ENCODE results near the gene CD3D.

The CD3D gene

DNA sequence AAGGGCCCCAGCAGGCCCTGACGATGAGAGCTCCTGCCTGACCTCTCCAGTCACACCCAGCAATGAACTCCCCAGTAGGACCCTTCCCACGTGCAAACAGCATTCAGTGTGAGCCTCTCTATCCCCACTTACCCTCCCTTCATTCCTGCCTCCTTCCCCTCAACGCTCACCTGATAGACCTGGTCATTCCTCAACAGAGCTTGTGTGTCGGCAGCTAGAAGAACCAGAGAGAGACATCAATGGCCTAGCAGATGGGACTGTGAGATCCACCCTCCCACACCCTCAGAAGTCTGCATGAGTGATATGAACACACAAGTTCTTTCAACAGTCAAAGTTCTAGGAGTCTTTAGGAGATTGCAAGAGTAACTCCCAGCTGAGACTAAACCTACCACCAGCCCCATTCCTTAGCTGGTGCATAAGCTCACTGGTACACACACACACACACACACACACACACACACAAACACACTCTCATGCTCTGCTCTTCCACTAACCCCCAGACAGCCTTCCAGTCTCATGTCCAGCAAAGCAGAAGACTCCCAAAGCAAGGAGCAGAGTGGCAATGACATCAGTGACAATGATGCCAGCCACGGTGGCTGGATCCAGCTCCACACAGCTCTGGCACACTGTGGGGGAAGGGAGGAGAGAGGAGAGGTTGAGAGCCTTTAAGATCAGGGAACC is 3.1 kb downstream of the CD3D start:
- no peaks in the 10 kb centered on the region for H3K9me2 ChIP-seq (replicated peaks; ENCODE audit: low read depth, low read length)
- TF ChIP-seq EZH2phosphoT487 (IDR thresholded peaks at IDR 0.05; ENCODE audit: borderline replicate concordance), result no peak
- TF ChIP-seq, protein P1, sequence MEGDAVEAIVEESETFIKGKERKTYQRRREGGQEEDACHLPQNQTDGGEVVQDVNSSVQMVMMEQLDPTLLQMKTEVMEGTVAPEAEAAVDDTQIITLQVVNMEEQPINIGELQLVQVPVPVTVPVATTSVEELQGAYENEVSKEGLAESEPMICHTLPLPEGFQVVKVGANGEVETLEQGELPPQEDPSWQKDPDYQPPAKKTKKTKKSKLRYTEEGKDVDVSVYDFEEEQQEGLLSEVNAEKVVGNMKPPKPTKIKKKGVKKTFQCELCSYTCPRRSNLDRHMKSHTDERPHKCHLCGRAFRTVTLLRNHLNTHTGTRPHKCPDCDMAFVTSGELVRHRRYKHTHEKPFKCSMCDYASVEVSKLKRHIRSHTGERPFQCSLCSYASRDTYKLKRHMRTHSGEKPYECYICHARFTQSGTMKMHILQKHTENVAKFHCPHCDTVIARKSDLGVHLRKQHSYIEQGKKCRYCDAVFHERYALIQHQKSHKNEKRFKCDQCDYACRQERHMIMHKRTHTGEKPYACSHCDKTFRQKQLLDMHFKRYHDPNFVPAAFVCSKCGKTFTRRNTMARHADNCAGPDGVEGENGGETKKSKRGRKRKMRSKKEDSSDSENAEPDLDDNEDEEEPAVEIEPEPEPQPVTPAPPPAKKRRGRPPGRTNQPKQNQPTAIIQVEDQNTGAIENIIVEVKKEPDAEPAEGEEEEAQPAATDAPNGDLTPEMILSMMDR (conservative IDR thresholded peaks at IDR 0.05; ENCODE audit: low read length), result no peak

DNA sequence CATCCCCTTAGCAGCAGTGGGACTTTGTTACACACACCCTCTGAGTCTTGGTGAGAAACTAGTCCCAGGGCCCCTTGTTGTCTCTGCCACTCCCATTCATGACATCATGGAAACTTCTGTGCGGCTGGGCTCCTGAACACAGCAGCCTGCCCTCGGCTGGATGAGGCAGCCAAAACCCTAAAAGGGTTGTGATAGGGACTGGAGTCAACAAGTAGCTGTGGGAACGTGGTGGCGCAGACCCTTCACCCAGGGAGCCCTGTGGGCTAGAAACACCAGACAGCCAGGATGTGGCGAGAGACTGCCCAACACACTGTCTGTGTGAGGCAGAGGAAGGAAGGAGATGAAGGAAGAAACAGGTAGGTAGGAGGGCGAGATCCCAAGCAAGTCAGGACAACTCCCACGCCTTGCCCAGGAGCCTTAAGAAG is 3.9 kb downstream of the CD3D start:
- Histone ChIP-seq H3K27me3 (ENCODE audit: insufficient read depth, low read length, poor library complexity, severe bottlenecking) (no peaks in the 10 kb centered on the region), H3K9ac (ENCODE audit: low read depth, low read length, poor library complexity, severe bottlenecking) (peak overlapping the region; percentile 96), H2AFZ (ENCODE audit: low read length) (no peak overlapping the region), H3K4me2 (ENCODE audit: low read depth, low read length, poor library complexity, severe bottlenecking) (peak overlapping the region; percentile 91), H3K9me2 (replicated peaks; ENCODE audit: low read depth, low read length) (no peaks in the 10 kb centered on the region), H3K9me3 (ENCODE audit: insufficient read depth, low read depth, low read length) (no peaks in the 10 kb centered on the region), H3K4me3 (ENCODE audit: low read length, poor library complexity, severe bottlenecking) (peak overlapping the region; percentile 88), H3F3A (ENCODE audit: low read depth) (peaks cover 12% of the 10 kb centered on the region; the same call in 1 of the 2 replicates), H3K36me3 (ENCODE audit: insufficient read depth, low read length) (peaks cover 11% of the 10 kb centered on the region), H4K20me1 (ENCODE audit: insufficient read depth, low read length, poor library complexity, severe bottlenecking) (peaks cover 7% of the 10 kb centered on the region), H3K4me1 (ENCODE audit: insufficient read depth, low read length, poor library complexity, severe bottlenecking) (peaks cover 47% of the 10 kb centered on the region), H3K79me2 (ENCODE audit: insufficient read depth, low read length) (peaks cover 66% of the 10 kb centered on the region)
- TF ChIP-seq, protein P1 (conservative IDR thresholded peaks at IDR 0.05; ENCODE audit: low read length), result no peak
- TF ChIP-seq EZH2phosphoT487 (IDR thresholded peaks at IDR 0.05; ENCODE audit: borderline replicate concordance), result no peak

More for the DNA sequence above, 3.1 kb downstream of the CD3D start:
- Histone ChIP-seq H3K79me2 (ENCODE audit: insufficient read depth, low read length) (peaks cover 71% of the 10 kb centered on the region), H3F3A (ENCODE audit: low read depth) (peaks cover 12% of the 10 kb centered on the region; the same call in 1 of the 2 replicates), H3K36me3 (ENCODE audit: insufficient read depth, low read length) (peaks cover 11% of the 10 kb centered on the region), H3K9ac (ENCODE audit: low read depth, low read length, poor library complexity, severe bottlenecking) (peak overlapping the region; percentile 96), H3K9me3 (ENCODE audit: insufficient read depth, low read depth, low read length) (no peaks in the 10 kb centered on the region), H3K4me1 (ENCODE audit: insufficient read depth, low read length, poor library complexity, severe bottlenecking) (peaks cover 53% of the 10 kb centered on the region), H3K27me3 (ENCODE audit: insufficient read depth, low read length, poor library complexity, severe bottlenecking) (no peaks in the 10 kb centered on the region), H3K4me3 (ENCODE audit: low read length, poor library complexity, severe bottlenecking) (peak overlapping the region; percentile 88), H4K20me1 (ENCODE audit: insufficient read depth, low read length, poor library complexity, severe bottlenecking) (peaks cover 7% of the 10 kb centered on the region), H2AFZ (ENCODE audit: low read length) (no peak overlapping the region), H3K4me2 (ENCODE audit: low read depth, low read length, poor library complexity, severe bottlenecking) (peak overlapping the region; percentile 91)

DNA sequence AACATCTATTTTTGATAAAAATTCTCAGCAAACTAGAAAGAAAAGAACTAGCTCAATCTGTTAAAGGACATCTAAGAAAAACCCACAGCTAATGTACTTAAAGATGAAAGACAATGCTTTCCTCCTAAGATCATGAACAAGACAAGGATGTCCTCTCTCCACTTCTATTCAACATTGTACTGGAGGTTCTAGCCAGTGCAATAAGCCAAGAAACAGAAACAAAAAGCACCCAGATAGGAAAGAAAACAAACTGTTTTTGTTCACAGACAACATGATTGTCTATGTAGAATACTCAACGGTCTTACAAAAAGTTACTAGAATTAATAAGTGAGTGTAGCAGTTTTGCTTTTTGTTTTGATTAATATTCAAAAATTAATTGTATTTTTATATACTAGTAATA is 7.8 kb downstream of the CD3D start:
- TF ChIP-seq, protein P1 (conservative IDR thresholded peaks at IDR 0.05; ENCODE audit: low read length), result no peak
- TF ChIP-seq EZH2phosphoT487 (IDR thresholded peaks at IDR 0.05; ENCODE audit: borderline replicate concordance), result no peak
- peaks cover 7% of the 10 kb centered on the region for H4K20me1 ChIP-seq (ENCODE audit: insufficient read depth, low read length, poor library complexity, severe bottlenecking)
- H3K9me2 ChIP-seq (replicated peaks; ENCODE audit: low read depth, low read length), result no peaks in the 10 kb centered on the region
- H3K9me3 ChIP-seq (ENCODE audit: insufficient read depth, low read depth, low read length), result no peaks in the 10 kb centered on the region
- no peaks in the 10 kb centered on the region for H3K27me3 ChIP-seq (ENCODE audit: insufficient read depth, low read length, poor library complexity, severe bottlenecking)
- H3K4me1 ChIP-seq (ENCODE audit: insufficient read depth, low read length, poor library complexity, severe bottlenecking), result peaks cover 22% of the 10 kb centered on the region
- peaks cover 30% of the 10 kb centered on the region for H3K79me2 ChIP-seq (ENCODE audit: insufficient read depth, low read length)
- no peak overlapping the region for H3K4me2 ChIP-seq (ENCODE audit: low read depth, low read length, poor library complexity, severe bottlenecking)
- H3K36me3 ChIP-seq (ENCODE audit: insufficient read depth, low read length), result peaks cover 10% of the 10 kb centered on the region
- H3K4me3 ChIP-seq (ENCODE audit: low read length, poor library complexity, severe bottlenecking), result no peak overlapping the region
- H2AFZ ChIP-seq (ENCODE audit: low read length), result no peak overlapping the region
- H3F3A ChIP-seq (ENCODE audit: low read depth), result peaks cover 7% of the 10 kb centered on the region; the same call in 1 of the 2 replicates
- no peak overlapping the region for H3K9ac ChIP-seq (ENCODE audit: low read depth, low read length, poor library complexity, severe bottlenecking)

All from Loucy (cell line).